Iris pigment epithelial cell (primary cell): ENCODE measurements around the gene PPP1R14B.
A peak's percentile ranks its signal among the peaks of the same experiment; 100 is the strongest.

Experiments
- DNase-seq: peaks from one replicate; pipeline ENCODE4 v3.0.0-alpha.2; 2011; ENCODE audit warnings: low read depth

Gene PPP1R14B

GRCh38 chr11:64230171-64230984, 16.4 kb downstream of the PPP1R14B start, which contains the start of gene DNAJC4:
TSS of gene DNAJC4 (plus strand) at chr11:64230548. CDS start at chr11:64230855, 307 bp downstream.
- DNase-seq, result peak; percentile 87

GRCh38 chr11:64229744-64230170, 17.0 kb downstream of the PPP1R14B start:
- no peak for DNase-seq

DNA sequence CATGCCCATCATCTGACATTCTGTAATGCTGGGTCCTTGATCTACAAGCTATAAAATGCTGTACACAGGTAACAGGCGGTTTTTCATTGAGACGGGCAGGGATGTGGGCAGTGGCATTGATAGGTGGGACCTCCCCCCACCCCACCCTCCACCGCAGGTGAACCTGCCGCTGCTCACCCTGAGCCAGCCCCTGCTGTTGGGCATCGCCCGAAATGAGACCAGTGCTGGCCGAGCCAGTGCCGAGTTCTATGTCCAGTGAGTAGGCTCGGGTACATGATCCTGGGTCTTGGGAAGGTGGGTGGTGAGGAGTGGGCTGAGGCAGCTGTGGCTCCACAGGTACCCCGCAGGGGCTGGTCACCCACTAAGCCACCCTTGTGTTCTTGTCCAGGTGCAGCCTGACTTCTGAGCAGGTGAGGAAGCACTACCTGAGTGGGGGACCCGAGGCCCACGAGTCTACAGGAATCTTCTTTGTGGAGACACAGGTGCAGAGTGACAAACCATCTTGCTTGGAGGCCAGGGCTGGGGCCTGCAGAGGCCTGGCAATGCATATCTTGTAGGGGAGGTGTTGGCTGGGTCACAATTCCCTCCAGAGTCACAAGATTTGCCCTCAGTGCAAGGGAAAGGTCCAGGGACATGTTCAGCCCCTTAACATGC, 17.5 kb downstream of the PPP1R14B start:
- no peak for DNase-seq

GRCh38 chr11:64227405-64227956, 19.3 kb downstream of the PPP1R14B start:
- no peak for DNase-seq

DNA sequence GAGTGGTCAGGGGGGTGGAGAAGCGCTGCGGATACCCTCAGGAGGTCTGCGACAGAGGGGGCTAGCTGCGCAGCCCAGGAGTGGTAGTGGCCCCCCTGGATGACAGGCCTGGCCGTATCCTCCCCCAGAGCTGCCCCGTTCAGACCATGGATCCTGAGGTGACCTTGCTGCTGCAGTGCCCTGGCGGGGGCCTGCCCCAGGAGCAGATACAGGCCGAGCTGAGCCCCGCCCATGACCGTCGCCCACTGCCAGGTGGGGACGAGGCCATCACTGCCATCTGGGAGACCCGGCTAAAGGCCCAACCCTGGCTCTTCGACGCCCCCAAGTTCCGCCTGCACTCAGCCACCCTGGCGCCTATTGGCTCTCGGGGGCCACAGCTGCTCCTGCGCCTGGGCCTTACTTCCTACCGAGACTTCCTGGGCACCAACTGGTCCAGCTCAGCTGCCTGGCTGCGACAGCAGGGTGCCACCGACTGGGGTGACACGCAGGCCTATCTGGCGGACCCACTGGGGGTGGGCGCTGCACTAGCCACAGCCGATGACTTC, 20.2 kb downstream of the PPP1R14B start:
- no peak for DNase-seq

- DNase-seq, result peak; percentile 78
Measured at GRCh38 chr11:64225608-64226506, 20.9 kb downstream of the PPP1R14B start, which contains the start of the genes NUDT22 and TRPT1. TSS of gene NUDT22 (plus strand) at chr11:64226274. CDS start at chr11:64226653, 379 bp downstream. TSS of gene TRPT1 (minus strand) at chr11:64226186. CDS start at chr11:64225860, 326 bp downstream.

GRCh38 chr11:64224891-64225607, 21.7 kb downstream of the PPP1R14B start:
- no peak for DNase-seq

DNA sequence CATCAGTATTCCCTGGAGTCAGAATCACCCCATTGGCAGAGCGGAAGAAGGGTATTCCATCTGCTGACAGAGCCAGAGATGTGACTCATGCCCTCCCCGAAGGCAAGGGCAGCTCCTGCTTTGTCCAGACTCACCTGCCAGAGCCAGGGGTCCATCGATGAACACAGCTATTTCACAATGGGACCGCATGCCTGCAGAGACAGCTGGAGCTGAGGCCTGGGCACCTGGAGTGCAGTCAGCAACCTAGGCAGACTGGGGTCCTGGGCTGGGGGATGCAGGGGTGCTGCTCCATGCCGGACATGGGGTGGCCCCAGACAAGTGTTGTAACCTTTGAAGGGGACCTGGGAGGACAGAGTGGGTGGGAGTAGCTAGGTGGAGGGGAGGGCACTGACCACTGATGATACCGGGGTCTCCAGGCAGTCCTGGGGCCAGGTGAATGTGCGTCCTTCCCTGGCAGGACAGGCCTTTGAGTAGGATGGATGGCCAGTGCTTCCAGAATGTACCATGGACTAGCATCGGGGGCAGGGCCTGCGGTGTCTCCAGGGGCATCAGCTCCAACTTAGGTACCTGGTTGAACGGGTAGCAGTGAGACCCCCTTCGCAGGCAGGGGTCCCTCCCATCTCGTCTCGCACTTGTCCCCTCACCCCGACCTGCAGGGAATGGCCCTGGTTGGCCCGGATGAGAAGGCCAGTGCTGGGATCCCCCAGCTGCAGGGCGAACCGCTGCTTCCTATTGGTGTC, 22.4 kb downstream of the PPP1R14B start:
- peak; percentile 25 for DNase-seq

GRCh38 chr11:64223001-64223651, 23.6 kb downstream of the PPP1R14B start:
- DNase-seq, result no peak

DNA sequence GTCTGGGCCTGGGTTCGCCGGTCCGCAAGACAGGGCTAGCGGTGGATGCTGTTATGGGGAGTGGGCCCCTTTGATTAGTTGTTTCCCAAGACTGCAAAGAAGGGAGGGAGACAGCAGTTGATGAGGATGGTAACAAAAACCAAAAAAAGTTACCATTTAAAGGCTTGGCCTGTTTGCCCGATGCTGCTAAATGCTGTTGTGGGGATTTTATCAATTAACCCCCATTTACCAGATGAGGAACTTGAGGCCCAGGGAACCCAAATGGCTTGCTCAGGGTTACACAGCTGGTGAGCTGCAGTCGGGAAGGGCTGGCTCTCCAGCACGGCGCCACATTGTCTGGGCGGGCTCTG, 24.1 kb downstream of the PPP1R14B start:
- no peak for DNase-seq

- DNase-seq, result no peak
Measured at GRCh38 chr11:64220798-64221197, 25.9 kb downstream of the PPP1R14B start.

DNA sequence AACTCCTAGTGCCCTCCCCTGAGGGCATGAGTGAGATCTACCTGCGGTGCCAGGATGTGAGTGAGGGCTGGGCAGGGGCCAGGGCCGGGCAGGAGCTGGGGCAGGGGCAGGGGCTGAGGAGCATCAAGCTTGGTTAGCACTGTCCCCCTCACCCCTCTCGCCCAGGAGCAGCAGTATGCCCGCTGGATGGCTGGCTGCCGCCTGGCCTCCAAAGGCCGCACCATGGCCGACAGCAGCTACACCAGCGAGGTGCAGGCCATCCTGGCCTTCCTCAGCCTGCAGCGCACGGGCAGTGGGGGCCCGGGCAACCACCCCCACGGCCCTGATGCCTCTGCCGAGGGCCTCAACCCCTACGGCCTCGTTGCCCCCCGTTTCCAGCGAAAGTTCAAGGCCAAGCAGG, 26.5 kb downstream of the PPP1R14B start:
- DNase-seq, result no peak

- no peak for DNase-seq
Measured at GRCh38 chr11:64219755-64220154, 27.0 kb downstream of the PPP1R14B start.

- DNase-seq, result no peak
Measured at GRCh38 chr11:64219354-64219684, 27.4 kb downstream of the PPP1R14B start.

DNA sequence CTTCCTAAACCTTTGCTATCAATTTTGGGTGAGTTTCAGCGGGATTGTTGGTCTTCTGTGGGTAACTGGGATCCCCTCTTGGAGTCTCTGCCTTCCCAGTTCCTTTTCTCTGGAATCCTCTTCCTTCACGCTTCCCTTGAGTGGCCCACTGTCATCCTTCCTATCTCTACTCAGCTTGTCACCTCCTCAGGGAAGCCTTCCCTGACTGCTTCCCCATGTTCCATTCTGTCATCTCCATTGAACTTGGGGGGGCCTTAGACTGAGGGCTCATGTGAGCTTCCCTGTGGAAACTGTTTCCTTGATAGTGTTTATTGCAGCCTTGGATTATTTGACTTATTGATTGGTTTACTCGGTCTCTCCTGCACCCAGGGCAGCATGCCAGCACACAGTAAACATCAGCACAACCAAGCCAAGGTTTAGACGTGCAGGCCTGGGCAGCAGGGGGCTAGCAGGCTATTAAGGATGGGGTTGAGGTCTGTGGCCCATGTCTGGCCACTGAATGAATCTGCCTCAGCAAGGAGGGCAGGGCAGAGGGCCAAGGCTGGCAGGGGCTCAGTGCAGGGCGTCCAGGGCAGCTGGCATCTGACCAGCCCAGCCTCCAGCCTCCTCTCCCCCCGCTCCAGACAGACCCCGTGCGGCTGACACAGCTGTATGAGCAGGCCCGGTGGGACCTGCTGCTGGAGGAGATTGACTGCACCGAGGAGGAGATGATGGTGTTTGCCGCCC, 28.0 kb downstream of the PPP1R14B start:
- DNase-seq, result no peak

GRCh38 chr11:64216879-64217278, 29.9 kb downstream of the PPP1R14B start:
- DNase-seq, result no peak

DNA sequence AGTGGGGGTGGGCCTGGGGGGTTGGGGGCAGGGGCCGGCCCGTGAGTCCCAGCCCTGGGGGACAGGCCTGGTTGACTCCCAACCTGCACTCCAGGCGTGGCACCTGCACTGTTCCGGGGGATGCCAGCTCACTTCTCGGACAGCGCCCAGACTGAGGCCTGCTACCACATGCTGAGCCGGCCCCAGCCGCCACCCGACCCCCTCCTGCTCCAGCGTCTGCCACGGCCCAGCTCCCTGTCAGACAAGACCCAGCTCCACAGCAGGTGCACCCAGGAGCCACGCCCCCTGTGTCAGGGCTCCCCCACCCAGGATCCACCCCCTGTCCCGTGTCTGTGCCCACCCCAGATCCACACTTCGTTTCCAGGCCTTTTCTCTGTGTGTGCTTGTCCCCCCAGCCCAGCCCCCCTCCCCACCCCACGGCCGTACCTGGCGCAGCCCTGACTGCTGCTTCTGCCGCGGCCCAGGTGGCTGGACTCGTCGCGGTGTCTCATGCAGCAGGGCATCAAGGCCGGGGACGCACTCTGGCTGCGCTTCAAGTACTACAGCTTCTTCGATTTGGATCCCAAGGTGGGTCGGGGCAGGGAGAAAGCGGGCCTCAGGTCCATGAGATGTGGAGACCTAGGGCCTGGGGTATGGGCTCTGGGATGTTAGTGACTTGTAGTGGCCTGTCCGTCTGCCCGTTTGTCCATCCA, 35.4 kb downstream of the PPP1R14B start:
- DNase-seq, result no peak

GRCh38 chr11:64210301-64211020, 36.3 kb downstream of the PPP1R14B start:
- DNase-seq, result no peak
